Glomerular visceral epithelial cell (primary cell): ENCODE data around the gene ACOT11.

ENCODE experiments used
- DNase-seq: peaks from one replicate; pipeline ENCODE4 v3.0.0-alpha.2; 2016; ENCODE audit errors: extremely low spot score

The ACOT11 gene

DNA sequence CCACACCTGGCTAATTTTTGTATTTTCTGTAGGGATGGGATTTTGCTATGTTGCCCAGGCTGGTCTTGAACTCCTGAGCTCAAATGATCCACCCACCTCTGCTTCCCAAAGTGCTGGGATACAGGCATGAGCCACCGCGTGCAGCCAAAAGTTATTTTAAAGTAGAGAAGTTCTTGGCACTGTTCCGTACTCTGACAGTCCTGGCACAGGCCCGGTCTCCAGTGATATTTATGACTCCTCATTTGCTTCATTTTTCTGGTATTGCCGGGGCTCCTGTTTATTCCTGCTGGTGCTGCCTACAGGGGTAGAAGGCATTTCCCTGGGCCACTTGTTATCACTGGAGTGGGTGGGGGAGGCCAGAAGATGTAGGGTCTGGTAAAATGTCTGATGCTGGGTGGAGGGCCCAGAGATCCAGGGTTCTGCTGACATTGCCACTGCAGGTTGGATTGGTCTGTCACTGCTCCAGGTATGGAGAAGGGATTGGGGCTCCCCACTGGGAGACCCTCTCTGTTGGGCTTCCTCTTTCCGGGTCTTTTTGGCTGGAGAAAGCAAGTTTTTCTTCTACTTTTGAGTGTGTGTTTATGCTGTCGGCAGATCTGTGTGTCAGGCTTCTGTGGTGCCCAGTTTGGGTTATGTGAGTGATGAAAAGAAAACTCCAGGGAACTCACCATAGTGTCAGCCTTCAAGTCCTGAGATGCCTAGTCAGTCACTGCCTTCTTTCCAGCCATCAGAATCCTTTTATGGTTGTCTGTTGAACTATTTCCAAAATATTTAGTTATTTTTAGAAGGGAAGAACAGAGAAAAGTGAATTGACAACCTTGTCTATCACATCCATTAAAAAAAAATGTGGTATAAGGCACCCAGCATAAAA lies 98.0 kb downstream of the ACOT11 start:
- no peak for DNase-seq

DNA sequence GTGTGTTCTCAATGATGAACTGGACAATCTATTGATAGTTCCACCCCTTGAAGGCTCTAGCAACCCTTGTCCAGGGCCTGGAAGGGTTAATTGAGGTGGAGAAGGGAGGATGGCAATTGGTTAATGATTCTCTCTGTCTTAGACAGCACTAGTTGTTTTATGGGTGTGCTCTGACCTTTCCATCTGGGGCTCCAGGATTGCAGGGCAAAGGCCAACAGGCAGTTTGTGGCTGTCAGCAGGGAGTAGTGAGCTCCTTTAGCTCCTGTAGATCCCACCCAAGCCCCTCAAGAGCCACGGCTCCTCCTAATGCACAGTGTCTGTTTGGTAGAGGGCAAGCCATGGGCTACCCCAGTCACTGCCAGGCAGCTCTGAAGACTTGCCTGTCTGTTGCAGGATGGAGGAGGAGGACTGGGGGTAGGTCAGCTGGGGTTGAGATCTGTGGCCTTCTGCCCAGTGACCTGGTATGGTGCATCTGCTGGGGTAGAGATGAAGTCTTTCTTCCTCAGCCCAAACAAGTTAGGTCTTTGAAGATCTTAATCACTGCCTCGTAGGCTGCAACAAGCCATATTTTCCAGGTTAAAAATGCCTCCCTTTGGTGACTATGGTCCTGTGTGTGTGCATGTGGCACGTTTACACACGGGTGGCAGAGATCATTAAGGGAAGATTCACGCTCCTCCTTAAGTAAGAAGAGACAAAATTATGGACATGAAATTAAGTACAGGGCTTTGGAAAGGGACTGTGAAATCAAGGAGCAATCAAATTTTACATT lies 101.3 kb downstream of the ACOT11 start:
- DNase-seq: no peak

DNA sequence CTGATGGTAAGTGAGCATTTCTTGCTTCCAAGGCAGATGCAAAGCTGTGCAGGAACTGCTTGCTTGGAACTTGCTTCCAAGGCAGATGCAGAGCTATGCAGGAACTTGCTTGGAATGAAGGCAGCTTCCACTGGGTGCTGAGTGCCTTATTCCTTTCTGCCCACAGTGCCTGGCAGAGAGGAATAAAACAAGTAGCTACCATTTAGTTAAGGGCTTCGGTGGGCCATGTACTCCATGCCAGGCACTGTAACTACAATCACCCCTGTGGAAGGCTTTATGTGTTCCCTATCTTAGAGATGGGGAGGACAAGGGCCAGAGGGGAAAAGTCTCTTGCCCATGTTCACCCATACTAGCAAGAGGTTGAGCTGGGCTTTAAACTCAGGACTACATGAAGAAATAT lies 101.9 kb downstream of the ACOT11 start:
- DNase-seq: no peak

DNA sequence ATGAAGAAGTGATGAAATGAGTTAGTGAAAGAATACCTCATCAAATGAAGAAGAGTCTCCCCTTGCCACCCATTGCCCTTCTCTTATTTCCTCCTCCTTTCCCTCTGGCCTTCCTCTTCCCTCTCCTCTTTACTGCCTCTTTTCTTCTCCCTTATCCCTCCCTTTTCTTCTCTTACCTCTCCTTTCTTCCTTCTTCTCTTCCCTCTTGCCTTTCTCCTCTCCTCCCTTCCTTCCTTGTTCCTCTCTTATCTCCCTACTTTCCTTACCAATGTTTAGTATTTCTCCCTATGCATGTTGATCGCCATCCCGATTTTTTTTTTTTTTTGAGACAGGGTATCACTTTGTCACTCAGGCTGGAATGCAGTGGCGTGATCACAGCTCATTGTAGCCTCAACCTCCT lies 102.4 kb downstream of the ACOT11 start:
- DNase-seq: no peak

- no peak for DNase-seq
These were observed 103.6 kb downstream of the ACOT11 start for GRCh38 chr1:54651608-54652007.

GRCh38 chr1:54652168-54652567 lies 104.1 kb downstream of the ACOT11 start:
- DNase-seq: no peak

- DNase-seq: no peak
These were observed 105.0 kb downstream of the ACOT11 start for GRCh38 chr1:54653036-54653435.

GRCh38 chr1:54658164-54658913 lies 110.3 kb downstream of the ACOT11 start:
- DNase-seq: no peak
